ENCODE data around the gene MYADML2.
"Not testable (repeated sequence)": the region's sequence is repeated elsewhere in the genome, so short reads cannot be mapped to it uniquely, and the experiment has no call there.

The MYADML2 gene

DNA sequence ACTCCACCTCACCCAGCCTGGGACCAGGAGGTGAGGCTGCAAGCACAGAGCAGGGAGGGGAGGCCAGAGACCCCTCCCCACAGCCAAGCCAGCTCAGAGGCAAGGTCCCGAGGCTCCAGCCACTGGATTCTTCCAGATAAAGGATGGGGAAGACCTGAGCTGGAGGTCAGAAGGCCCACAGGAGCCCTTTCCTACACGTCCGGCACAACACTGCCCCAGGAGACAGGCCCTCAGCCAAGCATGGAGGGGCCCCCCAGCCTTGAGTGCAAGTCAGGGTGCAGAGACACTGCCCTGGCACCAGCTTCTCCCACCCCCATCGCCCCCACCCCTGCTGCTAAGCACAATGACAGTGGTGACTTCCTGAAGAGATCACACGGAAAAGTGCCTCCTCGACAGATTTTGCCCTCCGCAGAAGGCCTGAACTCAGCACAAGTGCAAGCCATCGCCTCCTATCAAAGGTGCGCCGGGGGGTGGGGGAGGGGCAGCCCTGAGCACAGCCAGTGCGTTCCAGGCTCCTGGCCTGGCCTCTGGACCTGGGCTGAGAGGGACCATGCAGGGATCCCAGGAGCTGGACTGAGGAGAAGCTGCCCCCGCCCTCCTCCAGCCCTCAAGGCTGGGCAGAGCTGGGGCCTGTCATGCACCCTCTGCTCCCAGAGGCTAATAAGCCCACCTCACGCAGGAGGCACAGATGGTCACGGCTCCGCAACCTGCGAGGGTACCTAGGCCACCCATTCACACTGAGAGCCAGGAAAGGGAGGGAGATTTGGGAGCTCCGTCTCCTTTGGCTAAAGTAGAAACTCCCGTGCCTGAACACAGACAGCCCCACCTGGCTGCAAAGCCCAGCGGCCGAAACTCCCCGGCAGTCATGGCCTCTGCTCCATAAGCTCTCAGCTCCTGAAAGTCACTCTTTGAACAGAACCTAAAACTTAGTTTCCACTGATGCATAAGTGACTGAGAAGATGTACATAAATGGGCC lies 22.2 kb downstream of the MYADML2 start:
- DNase-seq (ENCODE audit: low read depth in 2 of 2) = no peak

DNA sequence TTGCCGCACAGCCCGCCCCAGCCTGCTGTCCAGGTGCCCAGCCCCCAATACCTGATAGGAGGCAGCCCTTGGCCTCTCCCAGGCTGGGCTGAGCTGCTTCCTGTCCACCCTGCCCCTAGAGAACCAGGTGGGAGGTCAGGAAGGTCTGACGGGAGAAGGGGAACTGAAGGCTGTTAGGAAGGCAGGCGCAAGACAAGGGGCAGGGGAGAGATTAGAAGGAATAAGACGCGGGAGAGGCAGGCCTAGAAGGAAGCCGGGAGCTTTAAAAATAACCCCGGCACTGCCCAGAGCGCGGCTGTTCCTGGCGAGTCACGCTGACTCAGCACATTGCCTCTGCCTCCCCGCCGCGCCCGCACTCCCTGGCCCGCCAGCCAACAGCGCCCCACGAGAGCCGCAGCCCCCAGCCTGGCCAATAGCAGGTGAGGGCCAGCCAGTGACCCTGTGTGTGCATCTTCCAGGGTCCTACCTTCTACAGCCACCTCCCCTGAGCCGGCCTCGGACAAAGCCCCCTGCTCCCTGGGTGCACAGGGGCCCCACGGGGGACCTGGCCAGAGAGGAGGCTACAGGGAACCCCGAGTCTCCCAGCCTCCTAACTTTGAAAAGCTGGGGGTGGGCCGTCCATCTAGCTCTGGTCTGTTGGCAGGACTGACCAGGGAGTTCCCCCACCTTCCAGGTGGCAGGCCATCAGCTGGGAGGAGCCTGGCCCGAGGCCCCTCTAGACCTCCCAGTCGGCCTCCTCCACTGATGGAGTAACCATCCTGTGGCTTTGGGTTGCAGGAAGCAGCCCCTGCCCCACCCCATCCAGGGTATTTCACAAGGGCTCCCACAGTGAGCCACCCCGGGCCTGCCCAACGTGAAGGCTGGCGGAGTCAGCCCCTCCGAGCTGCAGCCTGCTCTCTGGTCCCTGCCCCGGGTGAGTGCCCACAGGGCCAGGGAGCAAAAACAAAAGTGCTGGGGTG lies 23.5 kb downstream of the MYADML2 start:
- DNase-seq (ENCODE audit: low read depth in 2 of 2) = no peak

DNA sequence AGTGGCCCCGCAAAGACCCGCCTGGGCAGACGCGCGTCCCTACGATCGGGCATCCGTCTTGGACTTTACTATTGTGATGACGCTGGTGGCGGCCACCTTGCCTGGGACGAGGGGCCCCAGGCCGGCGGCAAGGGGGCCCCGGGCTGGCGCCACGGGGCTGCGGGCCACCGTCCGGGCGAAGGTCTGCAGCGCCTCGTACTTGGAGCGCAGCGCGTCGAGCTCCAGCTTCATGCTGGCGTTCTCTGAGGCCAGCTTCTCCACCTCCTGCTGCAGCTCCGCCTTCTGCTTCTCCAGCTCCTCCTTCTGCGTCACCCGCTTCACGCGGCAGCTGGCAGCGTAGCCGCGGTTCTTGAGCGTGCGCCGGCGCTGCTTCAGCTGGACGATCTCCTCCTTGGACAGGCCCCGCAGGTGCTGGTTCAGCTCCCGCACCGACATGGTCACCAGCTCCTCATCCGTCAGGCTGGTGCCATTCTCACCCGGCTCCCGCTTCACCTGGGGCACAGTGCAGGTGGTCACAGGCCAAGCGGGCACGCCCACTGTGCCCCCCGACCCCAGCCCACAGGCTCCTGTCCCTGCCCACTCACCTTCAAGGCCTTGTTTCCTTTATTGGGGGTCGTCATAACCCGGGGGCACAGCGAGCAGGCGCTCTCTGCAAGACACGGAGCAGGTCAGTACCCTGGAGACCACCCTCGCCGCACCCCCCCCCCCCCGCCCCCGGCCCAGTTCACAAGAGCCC lies 24.3 kb downstream of the MYADML2 start:
- DNase-seq (ENCODE audit: low read depth in 2 of 2) = no peak

- no peak for DNase-seq (ENCODE audit: low read depth in 2 of 2)
Observed at GRCh38 chr17:81921996-81922565, 25.0 kb downstream of the MYADML2 start.

- DNase-seq (ENCODE audit: low read depth in 2 of 2) = no peak
Observed at GRCh38 chr17:81921537-81921862, 25.5 kb downstream of the MYADML2 start.

DNA sequence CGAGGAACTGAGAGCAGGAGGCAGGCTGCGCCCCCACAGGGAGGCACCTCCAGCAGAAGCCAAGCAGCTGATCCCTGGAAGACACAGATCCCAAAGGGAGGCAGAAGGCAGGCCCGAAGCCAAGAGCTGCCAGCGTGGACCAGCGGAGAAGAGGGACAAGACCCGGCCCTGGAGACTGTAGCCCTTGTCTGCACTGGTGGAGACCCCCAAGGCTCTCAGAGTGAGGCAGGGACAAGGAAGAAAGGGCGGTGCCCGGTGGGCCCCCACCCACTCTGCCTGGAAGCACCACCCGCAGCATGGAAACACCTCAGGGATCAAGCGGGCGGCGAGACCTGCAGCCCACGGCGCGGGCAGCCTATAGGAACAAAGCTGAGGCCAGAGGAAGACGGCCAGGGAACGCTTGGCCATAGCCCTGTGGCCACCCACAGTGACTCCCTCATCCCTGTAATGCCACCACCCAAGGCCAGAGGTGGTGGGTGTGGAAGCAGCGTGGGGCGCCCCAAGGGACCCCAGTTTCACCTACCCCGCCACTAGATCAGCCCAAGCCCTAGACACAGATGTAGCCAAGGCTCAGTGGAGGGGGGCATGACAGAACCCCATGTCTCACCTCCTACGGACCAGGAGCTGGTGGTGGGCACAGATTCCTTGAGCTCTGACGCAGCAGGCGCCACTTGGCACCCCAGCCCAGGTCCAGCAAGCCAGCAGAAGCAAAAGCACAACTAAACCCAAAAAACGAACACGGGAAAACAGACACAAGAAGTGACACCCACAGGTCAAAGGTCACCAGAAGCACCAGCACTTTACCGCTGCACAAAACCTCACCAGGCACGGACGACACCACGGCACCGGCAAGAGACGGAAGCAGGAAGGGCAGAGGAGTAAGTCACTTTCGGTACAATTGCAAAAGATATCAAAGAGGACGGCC lies 26.2 kb downstream of the MYADML2 start:
- no peak for DNase-seq (ENCODE audit: low read depth in 2 of 2)

- no peak for DNase-seq (ENCODE audit: low read depth in 2 of 2)
Observed at GRCh38 chr17:81918832-81919545, 28.0 kb downstream of the MYADML2 start.

- not testable (repeated sequence) for DNase-seq (ENCODE audit: low read depth in 2 of 2)
Observed at GRCh38 chr17:81918333-81918669, 28.7 kb downstream of the MYADML2 start.

DNA sequence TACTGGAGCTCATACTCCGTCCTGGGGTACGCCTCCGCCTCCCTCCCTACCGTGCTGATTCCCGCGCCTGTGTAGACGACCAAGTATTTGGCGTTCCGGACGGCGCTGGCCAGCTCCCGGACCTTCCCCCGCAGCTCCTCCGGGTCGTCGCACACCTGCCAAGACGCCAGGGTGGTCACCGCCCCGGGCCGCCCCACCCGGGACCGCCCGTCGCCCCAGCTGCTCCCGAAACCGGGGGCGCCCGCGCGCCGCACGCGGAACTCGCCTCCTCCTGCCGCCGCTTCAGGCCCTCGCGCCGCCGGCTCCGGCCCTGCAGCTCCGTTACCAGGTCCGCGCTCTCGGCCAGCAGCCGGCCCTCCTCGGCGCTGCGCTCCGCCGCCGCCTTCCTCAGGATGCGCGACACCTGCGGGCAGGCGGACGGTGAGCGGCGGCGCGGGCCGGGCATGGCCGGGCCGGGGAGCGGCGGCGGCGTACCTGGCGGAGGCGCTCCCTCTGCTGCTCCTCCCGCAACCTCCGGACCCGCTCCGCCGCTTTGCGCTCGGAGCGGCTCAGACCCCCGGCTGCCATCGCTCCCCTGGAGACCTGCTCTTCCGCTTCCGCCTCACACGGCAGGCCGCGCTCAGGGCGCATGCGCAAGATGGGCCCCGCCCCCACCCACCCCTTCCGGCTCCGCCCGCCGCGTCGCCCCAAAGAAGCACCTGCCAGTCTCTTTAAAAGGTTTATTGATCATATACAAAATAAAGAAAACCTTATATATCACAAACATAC lies 29.3 kb downstream of the MYADML2 start, which contains the start of gene SIRT7:
Gene SIRT7, minus strand, starts transcription at position 612 of the 768 bp plus-strand sequence. Its CDS starts 45 bp downstream, at position 567.
- peak; percentile 60 to 71 for DNase-seq (ENCODE audit: low read depth in 2 of 2)

GRCh38 chr17:81916234-81917001 lies 30.6 kb downstream of the MYADML2 start:
- no peak for DNase-seq (ENCODE audit: low read depth in 2 of 2)

DNA sequence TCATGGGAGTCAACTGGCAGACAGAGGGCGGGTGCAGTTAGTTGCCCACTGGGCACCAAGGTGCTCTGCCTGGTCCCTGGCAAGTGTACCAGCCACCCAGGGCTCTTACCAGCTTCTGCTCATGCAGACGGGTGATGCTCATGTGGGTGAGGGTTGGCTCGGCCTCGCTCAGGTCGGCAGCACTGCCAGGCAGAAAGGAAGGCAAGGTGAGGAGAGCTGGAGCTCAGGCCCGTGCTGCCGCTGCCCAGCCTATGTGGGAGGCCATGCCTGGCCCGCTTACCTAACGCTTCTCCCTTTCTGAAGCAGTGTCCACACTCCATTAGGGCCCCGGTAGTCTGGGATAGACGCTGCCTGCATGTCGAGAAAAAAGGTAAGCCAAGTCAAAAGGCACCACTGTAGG lies 31.7 kb downstream of the MYADML2 start:
- DNase-seq (ENCODE audit: low read depth in 2 of 2) = no peak

DNA sequence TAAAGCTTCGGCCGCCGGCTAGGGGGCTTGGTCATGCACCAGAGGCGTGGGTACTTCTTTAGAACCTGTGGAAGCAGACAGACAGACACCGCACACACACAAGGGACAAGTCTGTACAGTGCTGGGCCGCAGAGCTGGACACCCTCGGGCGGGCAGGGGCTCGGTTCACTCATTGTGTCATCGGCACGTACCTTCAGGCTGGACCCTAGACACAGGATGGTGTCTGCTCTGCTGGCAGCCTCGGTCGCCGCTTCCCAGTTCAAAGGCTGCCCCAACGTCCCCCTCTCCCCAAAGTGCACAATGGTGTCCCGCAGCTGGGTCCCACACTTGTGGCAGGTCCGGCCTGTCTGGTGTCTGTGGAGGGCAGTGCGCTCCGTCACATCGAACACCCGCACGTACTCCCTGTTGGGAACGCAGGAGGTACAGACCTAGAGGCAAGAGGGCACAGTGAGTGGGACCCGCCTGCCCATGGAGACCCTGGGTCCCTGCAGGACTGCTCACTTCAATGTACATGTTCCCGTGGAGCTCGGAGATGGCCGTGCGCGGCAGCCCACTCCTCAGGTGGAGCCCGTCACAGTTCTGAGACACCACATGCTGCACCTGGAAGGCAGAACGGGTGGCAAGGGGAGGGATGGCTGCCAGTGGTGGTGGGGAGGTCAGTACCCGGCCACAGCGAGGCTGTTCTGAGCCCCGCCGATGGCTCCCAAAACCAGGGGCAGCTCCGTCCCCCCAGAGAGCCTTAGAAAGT lies 32.8 kb downstream of the MYADML2 start:
- DNase-seq (ENCODE audit: low read depth in 2 of 2) = no peak

GRCh38 chr17:81913394-81914102 lies 33.5 kb downstream of the MYADML2 start:
- no peak for DNase-seq (ENCODE audit: low read depth in 2 of 2)

GRCh38 chr17:81912441-81913309 lies 34.4 kb downstream of the MYADML2 start:
- DNase-seq (ENCODE audit: low read depth in 2 of 2) = no peak

- DNase-seq (ENCODE audit: low read depth in 2 of 2) = no peak
Observed at GRCh38 chr17:81911969-81912368, 35.1 kb downstream of the MYADML2 start.

Data from activated CD4-positive, alpha-beta T cell treated with anti-CD3 and anti-CD28 coated beads for 24 hours (primary cell).